Measurements from ENCODE around the gene CELSR1. TPM values are rescaled to one million over a fixed set of nuclear protein-coding genes. Genes with fewer than 3 reads are reported as not detected.

The CELSR1 gene
- total and polyA plus RNA-seq, 8 donors: 0.75 to 3.2 (median 1.2) TPM

DNA sequence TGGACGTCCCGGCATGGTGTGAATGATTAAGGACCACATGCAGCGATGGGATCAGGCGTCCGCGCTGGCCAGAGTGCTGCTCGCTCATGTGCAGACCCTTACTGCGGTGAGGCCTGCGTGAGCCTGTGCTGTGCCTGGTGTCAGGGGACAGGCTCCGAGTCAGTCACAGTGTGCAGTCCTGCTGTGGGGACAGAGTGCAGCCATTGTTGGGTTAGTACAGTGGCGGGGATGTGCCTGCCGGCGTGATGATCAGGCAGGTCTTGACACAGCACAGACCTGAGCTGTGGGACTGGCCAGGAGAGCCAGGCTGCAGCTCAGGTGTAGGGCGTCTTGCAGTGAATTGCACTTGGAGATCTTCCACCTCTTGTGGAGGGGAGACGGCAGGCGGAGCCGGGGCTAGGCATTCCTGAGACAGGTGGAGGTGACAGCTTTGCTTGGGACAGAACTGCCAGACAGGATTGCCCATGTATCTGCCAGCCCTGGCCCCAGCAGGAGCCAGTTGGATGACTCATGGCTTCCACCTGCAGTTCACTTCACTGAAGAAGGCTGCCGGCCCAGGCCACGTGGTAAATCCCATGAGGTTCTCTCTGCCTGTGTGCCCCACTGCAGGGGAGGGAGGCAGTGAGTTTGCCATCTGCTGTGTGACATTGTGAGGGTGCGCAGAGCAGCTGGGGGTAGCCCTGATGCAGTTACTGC is 184.6 kb downstream of the CELSR1 start:
- intact Hi-C loops (cut with DNase I): loop anchor here in 2 of 3 donors (5.0 to 10.0 kb wide), 2 partner anchors 39 to 192 kb away; no protein-coding TSS in a partner anchor
- H3K27me3 ChIP-seq: no peaks in the 10 kb centered on the region
- peaks cover 0 to 35% (median 29%) of the 10 kb centered on the region in 3 donors for H3K36me3 ChIP-seq
- 53 to 54% methylated on average over 20 of the region's 20 CpGs for WGBS, 2 donors
- FAIRE-seq (no peak), ATAC-seq (peak; percentile 74 to 82 (median 80)), DNase-seq (peak; percentile 81 to 94 (median 90))
- H3K4me3 ChIP-seq: no peak overlapping the region
- no peaks in the 10 kb centered on the region for H3K9me3 ChIP-seq
- TF ChIP-seq, protein P1, sequence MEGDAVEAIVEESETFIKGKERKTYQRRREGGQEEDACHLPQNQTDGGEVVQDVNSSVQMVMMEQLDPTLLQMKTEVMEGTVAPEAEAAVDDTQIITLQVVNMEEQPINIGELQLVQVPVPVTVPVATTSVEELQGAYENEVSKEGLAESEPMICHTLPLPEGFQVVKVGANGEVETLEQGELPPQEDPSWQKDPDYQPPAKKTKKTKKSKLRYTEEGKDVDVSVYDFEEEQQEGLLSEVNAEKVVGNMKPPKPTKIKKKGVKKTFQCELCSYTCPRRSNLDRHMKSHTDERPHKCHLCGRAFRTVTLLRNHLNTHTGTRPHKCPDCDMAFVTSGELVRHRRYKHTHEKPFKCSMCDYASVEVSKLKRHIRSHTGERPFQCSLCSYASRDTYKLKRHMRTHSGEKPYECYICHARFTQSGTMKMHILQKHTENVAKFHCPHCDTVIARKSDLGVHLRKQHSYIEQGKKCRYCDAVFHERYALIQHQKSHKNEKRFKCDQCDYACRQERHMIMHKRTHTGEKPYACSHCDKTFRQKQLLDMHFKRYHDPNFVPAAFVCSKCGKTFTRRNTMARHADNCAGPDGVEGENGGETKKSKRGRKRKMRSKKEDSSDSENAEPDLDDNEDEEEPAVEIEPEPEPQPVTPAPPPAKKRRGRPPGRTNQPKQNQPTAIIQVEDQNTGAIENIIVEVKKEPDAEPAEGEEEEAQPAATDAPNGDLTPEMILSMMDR (IDR thresholded peaks at IDR 0.05): no peak
- H3K27ac ChIP-seq: peak overlapping the region in 3 of 4 donors; percentile 47 to 57 (median 54)
- peaks cover 17 to 36% (median 26%) of the 10 kb centered on the region in 3 donors for H3K4me1 ChIP-seq

DNA sequence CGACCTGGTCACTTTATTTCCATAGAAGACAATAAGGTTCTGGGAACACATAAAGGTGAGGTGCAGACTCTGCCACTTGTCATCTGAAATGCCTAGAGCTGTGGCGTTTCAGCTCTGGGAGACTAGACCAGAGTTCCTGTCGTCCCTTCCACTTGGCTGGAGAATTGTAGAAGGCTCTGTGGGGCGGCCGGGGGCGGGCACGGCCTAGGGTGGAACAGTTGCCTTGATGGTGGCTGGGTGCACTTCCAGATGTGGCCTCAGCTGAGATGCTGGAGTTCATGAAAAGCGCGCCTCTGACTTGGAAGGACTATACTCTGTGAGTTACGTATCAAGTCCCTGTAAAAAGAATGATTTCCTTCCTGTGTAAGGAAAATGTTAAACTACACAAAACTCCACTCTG is 185.1 kb downstream of the CELSR1 start:
- WGBS, 2 donors: 78 to 81% methylated on average over 10 of the region's 10 CpGs
- Histone ChIP-seq H3K27ac (peak overlapping the region in 2 of 4 donors; percentile 22 to 57), H3K27me3 (no peaks in the 10 kb centered on the region), H3K36me3 (peaks cover 0 to 35% (median 32%) of the 10 kb centered on the region in 3 donors), H3K9me3 (no peaks in the 10 kb centered on the region), H3K4me1 (peaks cover 23 to 36% (median 29%) of the 10 kb centered on the region in 3 donors), H3K4me3 (no peak overlapping the region)
- intact Hi-C loops (cut with DNase I): loop anchor here in 2 of 3 donors (5.0 to 10.0 kb wide), 2 partner anchors 40 to 193 kb away; no protein-coding TSS in a partner anchor
- TF ChIP-seq, protein P1 (IDR thresholded peaks at IDR 0.05): no peak
- FAIRE-seq (no peak), ATAC-seq (no peak), DNase-seq (peak in 2 of 6 donors; percentile 32 to 44)

DNA sequence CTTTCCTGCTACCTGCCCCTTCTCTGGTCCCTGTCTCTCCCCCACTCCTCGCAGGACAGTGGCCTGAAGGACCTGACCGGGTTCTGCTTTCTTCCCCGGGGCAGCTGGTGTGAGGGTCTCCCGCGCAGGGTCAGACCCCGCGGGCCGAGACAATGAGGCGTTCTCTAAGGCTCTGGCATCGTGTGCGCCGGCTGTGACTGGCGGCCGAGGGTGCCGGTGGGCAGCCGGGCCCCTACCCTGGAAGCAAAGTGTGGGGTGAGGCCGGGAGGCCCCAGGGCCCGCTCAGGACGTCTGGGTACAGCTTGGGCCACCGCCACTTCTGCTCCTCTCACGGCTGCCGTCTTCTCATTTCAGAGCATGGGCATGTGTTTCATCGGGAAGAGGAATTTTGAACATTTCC is 185.7 kb downstream of the CELSR1 start:
- FAIRE-seq: no peak
- Histone ChIP-seq H3K9me3 (no peaks in the 10 kb centered on the region), H3K4me3 (no peak overlapping the region), H3K4me1 (peaks cover 24 to 40% (median 34%) of the 10 kb centered on the region in 3 donors), H3K27ac (peak overlapping the region in 1 of 4 donors; percentile 57), H3K27me3 (no peaks in the 10 kb centered on the region), H3K36me3 (peaks cover 0 to 35% (median 32%) of the 10 kb centered on the region in 3 donors)
- peak in 2 of 6 donors; percentile 48 to 56 for DNase-seq
- intact Hi-C loops (cut with DNase I): loop anchor here in 2 of 3 donors (5.0 to 10.0 kb wide), 2 partner anchors 41 to 193 kb away; no protein-coding TSS in a partner anchor
- ATAC-seq: no peak
- TF ChIP-seq, protein P1 (IDR thresholded peaks at IDR 0.05): no peak
- 87 to 95% methylated on average over 23 of the region's 23 CpGs for WGBS, 2 donors

DNA sequence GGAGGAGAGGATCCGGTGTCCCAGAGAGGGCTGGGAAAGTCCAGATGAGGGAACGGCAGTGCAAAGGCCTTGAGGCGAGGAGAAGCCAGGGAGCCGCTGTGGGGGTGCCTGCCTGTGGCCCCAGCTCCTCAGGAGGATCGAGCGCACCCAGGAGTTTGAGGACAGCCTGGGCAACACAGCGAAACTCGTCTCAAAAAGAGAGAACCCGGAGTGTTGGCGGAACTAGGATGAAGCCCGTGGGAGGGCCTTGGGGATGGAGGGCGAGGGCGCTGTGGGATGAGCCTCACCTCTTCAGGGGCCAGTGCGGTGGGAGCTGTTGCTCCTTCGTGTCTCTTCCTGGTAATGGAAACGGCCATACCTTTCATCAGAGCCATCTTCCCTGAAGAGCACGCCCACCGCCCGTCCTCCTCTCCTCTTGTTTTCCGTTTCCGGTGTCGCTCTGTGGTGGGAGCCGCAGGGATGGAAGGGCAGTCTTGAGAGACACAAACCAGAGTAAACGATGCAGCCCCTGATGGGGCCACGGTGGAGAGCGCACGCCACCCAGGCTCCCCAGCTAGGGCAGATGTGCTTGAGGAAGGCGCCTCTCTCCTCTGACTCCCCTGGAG is 186.2 kb downstream of the CELSR1 start:
- Histone ChIP-seq H3K36me3 (peaks cover 0 to 32% (median 31%) of the 10 kb centered on the region in 3 donors), H3K9me3 (no peaks in the 10 kb centered on the region), H3K27ac (no peak overlapping the region), H3K27me3 (no peaks in the 10 kb centered on the region), H3K4me1 (peaks cover 24 to 44% (median 39%) of the 10 kb centered on the region in 3 donors), H3K4me3 (no peak overlapping the region)
- WGBS, 2 donors: 86 to 90% methylated on average over 28 of the region's 28 CpGs
- TF ChIP-seq, protein P1 (IDR thresholded peaks at IDR 0.05): no peak
- no peak for ATAC-seq
- no peak for FAIRE-seq
- DNase-seq: peak in 1 of 6 donors; percentile 60
- intact Hi-C loops (cut with DNase I): loop anchor here in 2 of 3 donors (5.0 to 10.0 kb wide), 2 partner anchors 41 to 194 kb away; no protein-coding TSS in a partner anchor

All from pancreas (tissue), 10 donors.